GM19239 (cell line): Measurements from ENCODE around the gene DENND4B.
"Not testable (repeated sequence)": the region's sequence is repeated elsewhere in the genome, so short reads cannot be mapped to it uniquely, and the experiment has no call there.

Source experiments
- DNase-seq: peaks from one replicate; pipeline ENCODE4 v3.0.0; 2011; ENCODE audit warnings: low spot score; ENCODE audit not compliant: insufficient read length
- FAIRE-seq: peaks from 2 replicates; lab custom pipeline; 2011; peaks lifted over from hg19 to GRCh38; lab: Jason Lieb, UNC

DENND4B gene, protein sequence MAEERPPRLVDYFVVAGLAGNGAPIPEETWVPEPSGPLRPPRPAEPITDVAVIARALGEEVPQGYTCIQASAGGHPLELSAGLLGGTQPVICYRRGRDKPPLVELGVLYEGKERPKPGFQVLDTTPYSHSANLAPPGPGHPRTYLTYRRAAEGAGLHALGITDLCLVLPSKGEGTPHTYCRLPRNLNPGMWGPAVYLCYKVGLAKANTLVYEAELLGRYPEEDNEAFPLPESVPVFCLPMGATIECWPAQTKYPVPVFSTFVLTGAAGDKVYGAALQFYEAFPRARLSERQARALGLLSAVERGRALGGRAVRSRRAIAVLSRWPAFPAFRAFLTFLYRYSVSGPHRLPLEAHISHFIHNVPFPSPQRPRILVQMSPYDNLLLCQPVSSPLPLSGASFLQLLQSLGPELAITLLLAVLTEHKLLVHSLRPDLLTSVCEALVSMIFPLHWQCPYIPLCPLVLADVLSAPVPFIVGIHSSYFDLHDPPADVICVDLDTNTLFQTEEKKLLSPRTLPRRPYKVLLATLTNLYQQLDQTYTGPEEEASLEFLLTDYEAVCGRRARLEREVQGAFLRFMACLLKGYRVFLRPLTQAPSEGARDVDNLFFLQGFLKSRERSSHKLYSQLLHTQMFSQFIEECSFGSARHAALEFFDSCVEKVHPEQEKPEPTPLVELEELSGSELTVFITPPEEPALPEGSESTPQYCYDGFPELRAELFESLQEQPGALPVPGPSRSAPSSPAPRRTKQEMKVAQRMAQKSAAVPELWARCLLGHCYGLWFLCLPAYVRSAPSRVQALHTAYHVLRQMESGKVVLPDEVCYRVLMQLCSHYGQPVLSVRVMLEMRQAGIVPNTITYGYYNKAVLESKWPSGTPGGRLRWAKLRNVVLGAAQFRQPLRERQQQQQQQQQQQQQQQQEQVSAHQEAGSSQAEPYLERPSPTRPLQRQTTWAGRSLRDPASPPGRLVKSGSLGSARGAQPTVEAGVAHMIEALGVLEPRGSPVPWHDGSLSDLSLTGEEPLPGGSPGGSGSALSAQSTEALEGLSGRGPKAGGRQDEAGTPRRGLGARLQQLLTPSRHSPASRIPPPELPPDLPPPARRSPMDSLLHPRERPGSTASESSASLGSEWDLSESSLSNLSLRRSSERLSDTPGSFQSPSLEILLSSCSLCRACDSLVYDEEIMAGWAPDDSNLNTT (N-terminal part only)

DNA sequence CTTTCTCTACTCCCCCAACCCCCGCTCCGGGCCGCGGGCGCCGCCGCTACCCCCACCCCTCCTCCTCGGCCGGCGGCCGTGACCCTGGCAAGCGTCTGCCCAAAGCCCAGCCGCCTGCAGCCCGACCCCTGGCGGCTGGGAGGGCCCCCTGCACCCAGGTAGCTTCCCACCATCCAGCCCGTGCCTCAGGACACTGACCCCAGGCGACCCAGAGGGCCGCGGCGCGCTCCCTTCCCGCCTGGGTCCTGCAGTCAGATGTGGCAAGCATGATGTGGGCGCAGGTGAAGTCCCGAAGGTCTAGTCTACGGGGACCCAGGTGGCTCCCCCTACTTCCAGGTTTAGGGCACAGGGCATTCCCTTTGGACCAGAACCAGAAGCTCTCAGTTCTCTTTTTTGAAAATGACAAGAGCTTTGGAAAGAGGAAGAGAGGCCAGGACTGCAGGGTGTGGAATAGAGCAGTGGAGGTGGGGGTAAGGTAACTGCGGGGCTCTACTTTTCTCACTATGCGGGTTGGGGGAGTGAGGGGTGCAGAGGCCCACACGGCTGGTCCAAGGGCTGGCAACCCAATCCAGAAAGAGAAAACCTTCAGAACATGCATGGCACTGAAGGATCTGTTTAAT lies at the start of gene DENND4B:
Gene DENND4B (minus strand): TSS at position 97 of the 620 bp plus-strand sequence. CDS start 2,344 bp downstream, outside the sequence.
- DNase-seq (peak; percentile 97), FAIRE-seq (peak; percentile 87)

DNA sequence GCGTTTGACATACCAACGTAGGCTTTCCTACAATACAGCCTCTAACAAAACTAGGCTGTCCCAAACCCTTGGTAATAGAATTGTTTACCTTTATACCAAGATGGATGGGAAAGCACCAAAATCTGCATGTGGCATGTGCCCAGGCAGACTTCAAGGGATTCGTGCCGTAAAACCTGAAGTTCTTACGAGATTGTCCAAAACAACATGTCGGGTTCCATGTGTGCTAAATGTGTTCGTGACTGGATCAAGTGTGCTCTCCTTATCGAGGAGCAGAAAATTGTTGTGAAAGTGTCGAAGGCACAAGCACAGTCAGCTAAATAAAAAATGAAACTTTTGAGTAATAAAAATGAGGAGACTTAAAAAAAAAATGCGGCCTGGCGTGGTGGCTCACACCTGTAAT lies 49.1 kb upstream of the DENND4B start:
- DNase-seq: no peak
- no peak for FAIRE-seq

DNA sequence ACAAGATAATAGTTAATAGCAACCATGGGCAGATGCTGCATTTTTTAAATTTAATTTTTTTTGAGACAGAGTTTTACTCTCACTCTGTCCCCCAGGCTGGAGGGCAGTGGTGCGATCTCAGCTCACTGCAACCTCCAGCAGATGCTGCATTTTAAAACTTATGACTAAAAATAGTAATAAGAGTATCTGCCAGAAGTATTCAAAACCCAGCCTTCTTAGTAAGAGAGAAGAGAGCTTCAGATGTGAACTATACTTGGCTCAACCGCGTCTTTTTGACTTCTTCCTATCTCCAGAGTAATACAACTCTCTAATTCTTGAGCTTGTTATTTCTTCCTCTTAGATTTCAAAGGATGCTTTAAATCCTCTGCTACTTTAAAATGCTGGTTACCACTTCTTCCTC lies 48.7 kb upstream of the DENND4B start:
- FAIRE-seq: no peak

DNA sequence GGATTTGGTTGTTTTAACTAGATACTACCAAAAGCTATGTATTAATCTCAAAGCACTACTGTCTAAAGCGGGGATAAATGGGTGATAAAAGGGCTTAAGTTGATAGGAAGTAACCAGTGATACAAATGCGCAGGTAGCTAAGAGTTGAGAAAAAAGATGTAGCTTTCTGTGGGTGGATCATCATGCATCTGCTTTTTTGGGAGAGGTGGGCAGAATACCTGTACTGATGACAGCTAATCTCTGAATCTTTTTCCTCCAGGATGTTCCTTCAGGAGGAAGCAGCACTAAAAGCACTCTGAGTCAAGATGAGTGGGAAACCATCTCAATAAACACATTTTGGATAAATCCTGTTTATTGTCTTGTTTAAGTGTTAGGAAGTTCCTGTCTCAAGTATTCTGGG lies 45.3 kb upstream of the DENND4B start:
- FAIRE-seq: no peak
- no peak for DNase-seq

More for the DNA sequence above, 48.7 kb upstream of the DENND4B start:
- DNase-seq: no peak

DNA sequence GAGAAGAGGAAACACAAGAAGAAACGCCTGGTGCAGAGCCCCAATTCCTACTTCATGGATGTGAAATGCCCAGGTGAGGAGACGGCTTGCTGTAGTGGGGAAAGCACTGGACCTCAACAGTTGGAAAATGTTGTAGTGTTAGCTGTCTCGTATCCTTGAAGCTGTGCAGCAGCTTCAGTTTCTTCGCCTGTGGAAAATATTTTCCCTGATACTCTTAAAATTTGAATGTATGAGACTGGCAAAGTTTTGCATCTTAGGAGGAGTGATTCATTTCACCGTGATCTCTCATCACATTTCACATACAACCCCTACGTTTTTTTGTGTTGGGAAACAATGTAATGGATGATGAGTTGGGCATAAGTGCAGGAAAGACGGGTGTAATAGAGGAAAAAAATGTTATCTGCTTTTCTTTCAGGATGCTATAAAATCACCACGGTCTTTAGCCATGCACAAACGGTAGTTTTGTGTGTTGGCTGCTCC lies 44.7 kb upstream of the DENND4B start:
- DNase-seq: no peak
- FAIRE-seq: no peak

DNA sequence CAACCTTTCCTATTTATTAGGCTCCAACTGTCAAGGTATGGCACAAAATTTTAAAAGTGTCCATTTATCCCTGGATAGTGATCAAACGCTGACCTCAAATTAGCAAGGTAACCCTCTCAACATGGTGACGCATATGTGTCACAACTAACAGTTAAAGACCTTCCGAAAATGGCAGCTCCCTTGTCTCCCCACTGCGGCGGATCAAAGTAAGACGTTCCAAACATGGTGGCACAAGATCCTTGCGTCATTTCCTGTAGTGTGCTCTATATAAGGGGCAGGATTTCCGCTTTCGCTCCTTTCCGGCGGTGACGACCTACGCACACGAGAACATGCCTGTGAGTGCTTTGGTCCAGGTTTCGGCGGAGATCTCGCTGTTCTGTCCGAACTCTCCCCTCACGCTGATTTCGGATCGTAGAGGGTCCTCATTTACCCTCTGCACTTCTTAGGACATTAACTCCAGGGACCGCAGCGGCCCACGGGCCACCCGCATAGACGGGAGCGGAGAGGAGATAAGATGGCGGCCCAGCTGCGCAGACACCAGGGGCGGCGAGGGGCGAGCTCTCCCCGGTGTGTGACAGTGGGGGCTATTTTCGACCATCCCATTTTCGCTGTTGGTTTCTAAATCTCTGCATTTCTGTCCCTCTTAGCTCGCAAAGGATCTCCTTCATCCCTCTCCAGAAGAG lies 44.1 kb upstream of the DENND4B start, which contains the start of gene RPS27:
Gene RPS27 (plus strand): TSS at position 295 of the 683 bp plus-strand sequence. CDS start 35 bp downstream, at position 330.
- peak; percentile 83 for DNase-seq
- FAIRE-seq: peak; percentile 95

DNA sequence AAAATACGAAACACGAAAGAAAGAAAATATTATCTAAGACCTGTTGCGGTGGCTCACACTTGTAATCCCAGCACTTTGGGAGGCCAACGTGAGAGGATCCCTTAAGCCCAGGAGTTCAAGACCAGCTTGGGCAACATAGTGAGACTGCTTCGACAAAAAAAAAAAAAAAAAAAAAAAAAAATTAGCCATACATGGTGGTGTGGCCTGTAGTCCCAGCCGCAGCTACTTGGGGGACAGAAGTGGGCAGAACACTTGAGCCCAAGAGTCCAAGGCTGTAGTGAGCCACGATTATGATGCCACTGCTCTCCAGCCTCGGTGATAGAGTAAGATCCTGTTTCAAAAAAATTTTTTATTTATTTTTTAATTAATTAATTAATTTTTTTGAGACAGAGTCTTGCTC lies 41.1 kb upstream of the DENND4B start:
- DNase-seq (no peak), FAIRE-seq (no peak)

DNA sequence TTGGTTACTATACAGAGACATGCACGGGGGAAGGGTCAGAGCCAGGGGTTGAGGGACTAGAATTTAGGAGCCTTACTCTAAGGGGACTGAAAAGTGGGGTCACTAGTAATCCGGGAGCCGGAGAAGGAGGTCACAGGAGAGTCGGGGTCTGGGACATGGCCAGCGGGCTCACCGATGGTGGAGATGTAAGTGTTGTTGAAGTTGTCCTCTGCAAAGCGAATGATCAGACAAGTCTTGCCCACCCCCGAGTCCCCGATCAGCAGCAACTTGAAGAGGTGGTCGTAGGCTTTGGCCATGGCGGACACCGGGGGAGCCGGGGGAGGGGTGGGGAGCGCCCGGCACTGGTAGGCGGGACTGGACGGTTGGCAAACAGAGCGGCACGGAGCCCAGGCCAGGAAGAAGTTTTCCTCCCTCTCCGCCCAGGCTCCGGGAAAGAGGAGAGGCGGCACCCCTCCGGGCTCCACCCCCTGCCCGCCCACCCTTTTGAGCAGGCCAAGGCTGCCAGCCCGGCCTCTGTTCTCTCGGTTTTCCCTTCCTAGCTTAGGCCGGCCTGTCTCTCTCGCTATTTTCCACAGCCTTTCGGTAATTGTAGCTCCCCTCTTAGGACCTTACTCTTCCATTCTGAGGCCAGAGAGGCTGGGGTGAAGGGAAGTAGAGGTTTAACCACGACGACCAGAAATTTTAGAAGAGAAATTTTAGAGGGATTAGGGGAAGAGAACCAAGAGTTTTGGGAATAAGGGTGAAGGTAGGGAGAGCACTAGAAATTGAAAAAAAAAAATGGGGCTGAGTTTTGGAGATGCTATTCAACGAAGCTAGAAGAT lies 39.6 kb upstream of the DENND4B start, which contains the start of gene RAB13:
Gene RAB13 (minus strand): TSS at position 399 of the 821 bp plus-strand sequence. CDS start 103 bp downstream, at position 296.
- peak; percentile 35 for FAIRE-seq
- no peak for DNase-seq

DNA sequence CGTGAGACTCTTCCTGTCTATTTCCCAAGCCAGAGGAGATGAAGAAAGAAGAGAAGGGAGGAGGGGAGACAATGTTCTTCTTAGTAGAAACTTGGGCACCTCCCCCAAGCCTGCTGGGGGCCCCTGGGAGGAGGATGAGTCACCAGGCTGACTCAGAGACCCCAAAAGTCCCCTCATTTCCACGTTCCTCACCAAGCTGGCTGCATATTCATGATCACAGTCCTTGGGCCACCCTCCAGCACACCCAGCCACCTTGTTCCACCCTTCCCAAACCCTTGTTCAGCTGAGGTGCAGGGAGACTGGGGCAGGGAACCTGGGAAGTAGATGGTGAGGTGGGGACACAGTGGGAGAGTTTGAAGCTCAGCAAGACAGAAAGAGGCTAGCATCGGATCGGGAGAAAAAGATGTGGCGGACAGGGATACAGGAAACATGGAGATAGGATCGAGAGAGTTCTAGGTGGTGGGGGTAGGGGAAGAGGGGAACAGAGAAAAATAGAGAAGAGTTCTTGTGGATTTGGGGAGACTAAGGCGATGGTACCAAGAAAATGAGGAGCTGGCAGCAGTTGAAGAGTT lies 38.9 kb upstream of the DENND4B start:
- DNase-seq: no peak

DNA sequence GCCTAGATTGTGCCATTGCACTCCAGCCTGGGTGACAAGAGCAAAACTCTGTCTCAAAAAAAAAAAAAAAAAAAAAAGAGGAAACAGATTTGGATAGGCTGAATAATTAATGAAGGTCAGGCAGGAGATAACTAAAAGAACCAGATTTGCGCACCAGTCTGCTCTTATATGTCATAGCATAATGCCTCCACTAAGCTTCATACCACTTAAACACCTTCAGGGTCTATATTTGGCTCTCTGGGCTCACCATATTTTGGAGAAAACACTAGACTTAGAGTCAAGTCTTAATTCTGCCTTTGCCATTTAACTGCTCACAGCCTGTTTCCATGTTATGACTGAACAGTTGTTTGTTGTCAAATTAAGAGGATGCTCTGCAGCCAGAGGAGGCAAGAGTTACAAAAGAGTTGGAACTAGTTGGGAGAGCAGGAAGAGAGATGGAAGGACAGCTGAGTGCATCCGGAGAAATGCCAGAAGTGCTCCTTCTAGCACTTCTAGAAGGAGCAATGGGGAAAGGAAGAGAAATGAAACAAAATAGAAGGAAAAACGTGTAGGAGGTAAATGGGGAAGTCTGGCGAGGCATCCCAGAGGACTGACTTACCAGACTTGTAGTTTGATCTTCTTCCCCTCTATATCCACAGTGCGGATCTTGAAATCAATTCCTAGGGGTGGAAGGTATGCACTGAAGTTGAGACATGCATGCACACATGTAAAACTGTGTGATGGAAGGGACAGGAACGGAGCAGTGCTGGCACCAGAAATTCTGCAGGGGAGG lies 37.8 kb upstream of the DENND4B start:
- FAIRE-seq: no peak
- no peak for DNase-seq

More for the DNA sequence above, 38.9 kb upstream of the DENND4B start:
- FAIRE-seq: no peak

DNA sequence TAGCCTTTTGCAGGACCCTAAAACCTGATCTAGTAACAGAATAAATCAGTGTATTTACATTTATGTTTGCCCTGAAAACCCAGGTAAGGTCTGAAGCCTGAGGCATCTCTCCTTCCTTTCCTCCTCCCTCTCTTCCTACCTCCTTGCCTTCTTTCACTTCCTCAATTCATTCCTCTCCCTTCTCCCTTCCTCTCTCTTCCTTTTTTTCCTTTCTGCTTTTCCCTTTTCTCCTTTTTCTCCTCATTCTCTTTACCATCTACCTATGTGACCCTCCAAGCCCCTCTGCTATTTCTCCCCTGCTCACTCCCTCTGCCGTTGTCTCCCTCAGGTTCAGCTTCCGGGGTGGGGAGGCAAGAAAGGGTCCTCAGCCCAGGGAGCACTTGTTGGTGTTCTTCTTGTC lies 35.2 kb upstream of the DENND4B start:
- DNase-seq, FAIRE-seq: not testable (repeated sequence)

DNA sequence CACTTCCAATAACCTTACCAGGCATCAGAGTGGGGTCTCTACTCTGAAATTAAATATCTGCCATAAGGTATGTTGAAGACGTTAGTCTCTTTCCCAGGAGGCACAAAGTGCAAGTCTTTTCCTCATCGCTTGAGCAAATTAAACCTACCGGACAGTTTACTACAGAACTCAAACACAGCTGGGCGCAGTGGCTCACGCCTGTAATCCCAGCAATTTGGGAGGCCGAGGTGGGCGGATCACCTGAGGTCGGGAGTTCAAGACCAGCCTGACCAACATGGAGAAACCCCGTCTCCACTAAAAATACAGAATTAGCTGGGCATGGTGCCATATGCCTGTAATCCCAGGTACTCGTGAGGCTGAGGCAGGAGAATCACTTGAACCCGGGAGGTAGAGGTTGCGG lies 32.6 kb upstream of the DENND4B start:
- not testable (repeated sequence) for FAIRE-seq, DNase-seq

DNA sequence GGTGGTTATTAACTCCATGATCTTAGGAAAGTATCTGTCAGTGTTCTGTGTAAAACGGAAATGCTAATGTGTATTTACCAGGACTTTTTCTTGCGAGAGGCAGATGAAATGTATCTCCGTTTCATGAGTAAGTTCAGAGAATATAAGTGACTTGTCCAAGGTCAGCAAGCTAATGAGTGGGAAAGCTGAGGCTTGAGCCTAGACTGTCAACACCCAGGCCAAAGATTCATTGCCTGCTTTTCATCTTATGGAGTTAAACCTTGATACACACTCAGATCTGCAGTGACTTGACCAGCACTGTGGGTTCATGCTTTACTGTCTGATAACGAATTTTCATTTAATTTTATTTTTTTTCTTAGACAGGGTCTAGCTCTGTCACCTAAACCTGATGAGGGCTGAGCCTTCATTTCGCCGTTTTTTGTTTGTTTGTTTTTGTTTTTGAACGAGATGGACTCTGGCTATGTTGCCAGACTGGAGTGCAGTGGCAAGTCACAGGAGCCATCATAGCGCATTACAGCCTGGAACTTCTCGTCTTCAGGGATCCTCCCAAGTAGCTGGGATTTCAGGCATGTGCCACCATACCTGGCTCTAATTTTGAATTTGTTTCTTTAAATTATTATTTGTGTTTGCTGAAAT lies 31.9 kb upstream of the DENND4B start:
- no peak for DNase-seq
- FAIRE-seq: no peak

DNA sequence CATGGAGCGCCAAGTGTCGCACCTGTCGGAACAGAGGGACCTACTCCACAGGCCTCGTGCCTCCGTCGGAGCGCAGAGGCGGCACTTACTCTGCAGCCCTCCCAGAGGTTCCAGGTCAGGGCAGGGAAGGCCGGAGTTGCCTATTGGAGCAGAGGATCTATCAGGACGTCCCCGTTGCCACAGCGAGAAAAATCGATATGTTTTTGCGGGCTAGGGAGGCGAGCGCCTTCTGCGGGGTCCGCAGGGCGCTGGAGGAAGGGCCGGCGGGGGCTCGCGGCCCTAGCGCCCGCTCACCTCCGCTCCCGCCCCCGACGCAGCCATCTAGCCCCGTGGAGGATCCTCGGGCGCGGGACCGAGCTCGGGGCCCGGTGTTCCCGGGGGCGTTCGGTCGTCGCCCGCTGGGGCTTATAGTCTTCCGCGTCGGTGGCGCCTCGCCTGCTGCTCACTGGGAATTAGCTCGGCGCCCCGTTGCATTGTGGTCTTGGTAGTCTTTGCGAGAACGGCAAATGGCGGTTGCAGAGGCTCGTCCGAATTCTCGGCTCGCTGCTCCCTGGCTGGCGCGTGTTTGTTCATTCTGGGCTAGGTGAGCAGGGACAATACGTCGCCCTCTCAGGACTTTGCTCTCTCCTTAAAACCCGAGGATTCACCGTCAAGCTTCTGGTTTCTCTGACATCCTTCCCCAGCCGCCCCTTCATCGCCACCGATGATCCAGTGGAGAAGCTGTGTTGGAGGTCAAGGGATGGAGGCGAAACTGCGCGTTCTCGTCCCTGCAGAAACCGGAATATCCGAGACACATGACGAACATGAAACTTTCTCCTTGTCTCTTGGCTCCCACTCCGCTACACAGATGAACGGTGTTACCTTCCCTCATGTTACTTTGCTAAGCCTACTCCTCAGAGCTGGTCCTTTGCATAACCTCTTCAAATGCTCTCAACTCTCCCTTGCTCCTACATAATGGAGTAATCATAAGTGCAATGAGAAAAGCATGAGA lies 31.0 kb upstream of the DENND4B start, which contains the start of gene JTB:
Gene JTB (minus strand): TSS at position 425 of the 991 bp plus-strand sequence. CDS start 422 bp downstream, at position 3.
- FAIRE-seq (peak; percentile 89), DNase-seq (peak; percentile 81)

DNA sequence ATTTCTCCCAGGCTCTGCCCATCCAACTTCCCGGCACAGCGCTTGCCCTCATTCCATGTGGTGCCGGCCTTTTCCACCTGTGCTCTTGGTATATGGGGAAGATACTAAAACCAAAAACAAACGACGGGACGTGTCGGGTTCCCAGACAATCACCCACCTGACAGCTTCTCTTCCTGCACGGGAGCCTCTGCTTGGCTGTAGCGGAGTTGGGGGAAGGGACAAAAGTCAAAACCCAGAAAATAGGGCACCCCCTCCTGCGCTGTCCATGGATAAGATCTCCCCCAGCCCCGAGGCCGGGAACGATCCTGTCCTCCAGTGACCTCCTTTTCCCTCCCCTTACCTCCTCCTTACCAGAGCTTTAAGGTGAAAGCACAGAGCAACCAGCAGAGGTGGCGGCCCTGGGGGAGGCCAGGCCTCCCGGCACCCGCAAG lies 30.3 kb upstream of the DENND4B start:
- DNase-seq: no peak

More for the DNA sequence above, 30.3 kb upstream of the DENND4B start:
- no peak for FAIRE-seq
